SK-N-SH (cell line): Measurements from ENCODE around the gene ACE. TPM values are rescaled to one million over a fixed set of nuclear protein-coding genes. Genes with fewer than 3 reads are reported as not detected.

ENCODE experiments used
- CTCF ChIA-PET: fragments of 300-600, 350-600 bp; formaldehyde crosslinking; extraction: SDS; loops from one replicate; lab custom pipeline; 2021; lab: Yijun Ruan, JAX
- POLR2A ChIA-PET: fragments of 350-600 bp; sonication (Branson Sonifier 250); formaldehyde crosslinking; extraction: SDS; loops from one replicate; lab custom pipeline; 2020; ENCODE audit warnings: antibody characterized with exemption, inconsistent platforms; lab: Yijun Ruan, JAX
- DNase-seq: peaks from one replicate; pipeline ENCODE4 v3.0.0; 2012
- H2AFZ ChIP-seq: fragments of 200-600 bp; sonication (generic); 2 replicates; pipeline ENCODE4 v1.8.1; 2016; ENCODE audit warnings: antibody characterized with exemption, mild to moderate bottlenecking, low read depth
- H3F3A ChIP-seq: fragments of 200-600 bp; sonication (generic); replicated peaks from 2 replicates; pipeline ENCODE3; 2016; ENCODE audit warnings: antibody characterized with exemption, mild to moderate bottlenecking; ENCODE audit not compliant: insufficient read depth
- H3K27ac ChIP-seq, 2 experiments: fragments of 200-500 bp in 1 of 2; fragments of 200-600 bp in 1 of 2; sonication (Bioruptor generic) in 1 of 2; sonication (generic), shearing (Covaris generic) in 1 of 2; 2 replicates each; pipeline versions ENCODE4 v1.5.1 to v1.6.1; 2014 to 2016; ENCODE audit warnings: low read depth in 2 of 2, inconsistent platforms in 1 of 2, low read length in 1 of 2, mild to moderate bottlenecking in 1 of 2, mixed read lengths in 1 of 2
- H3K27me3 ChIP-seq: fragments of 200-600 bp; sonication (generic), shearing (Covaris generic); 2 replicates; pipeline ENCODE4 v1.6.1; 2016; ENCODE audit warnings: mixed run types; ENCODE audit not compliant: insufficient read depth
- H3K36me3 ChIP-seq, 2 experiments: fragments of 200-500 bp in 1 of 2; fragments of 200-600 bp in 1 of 2; sonication (Bioruptor generic) in 1 of 2; sonication (generic) in 1 of 2; replicated peaks in 1 of 2; 2 replicates each; pipeline versions ENCODE3 to v1.5.1; 2014 to 2016; ENCODE audit warnings: low read length in 1 of 2, mild to moderate bottlenecking in 1 of 2; ENCODE audit not compliant: insufficient read depth in 2 of 2, control insufficient read depth in 1 of 2
- H3K4me1 ChIP-seq, 2 experiments: fragments of 200-500 bp in 1 of 2; fragments of 200-600 bp in 1 of 2; sonication (Bioruptor generic) in 1 of 2; sonication (generic), shearing (Covaris generic) in 1 of 2; 2 replicates each; pipeline versions ENCODE4 v1.5.1 to v1.6.1; 2014 to 2016; ENCODE audit warnings: low read depth in 1 of 2, low read length in 1 of 2, mixed run types in 1 of 2; ENCODE audit not compliant: insufficient read depth in 2 of 2, control insufficient read depth in 1 of 2
- H3K4me2 ChIP-seq: fragments of 200-600 bp; sonication (generic), shearing (Covaris generic); 2 replicates; pipeline ENCODE4 v1.6.1; 2017; ENCODE audit warnings: mixed run types
- H3K4me3 ChIP-seq, 2 experiments: fragments of 200-500 bp in 1 of 2; fragments of 200-600 bp in 1 of 2; sonication (Bioruptor generic) in 1 of 2; sonication (generic), shearing (Covaris generic) in 1 of 2; 2 replicates each; pipeline versions ENCODE4 v1.5.1 to v1.8.1; 2014 to 2016; ENCODE audit warnings: low read depth in 2 of 2, inconsistent platforms in 1 of 2, low read length in 1 of 2, mild to moderate bottlenecking in 1 of 2, mixed read lengths in 1 of 2, moderate library complexity in 1 of 2
- H3K79me2 ChIP-seq: fragments of 200-600 bp; sonication (generic); 2 replicates; pipeline ENCODE4 v1.8.1; 2017; ENCODE audit warnings: mild to moderate bottlenecking; ENCODE audit not compliant: insufficient read depth
- H3K9ac ChIP-seq: fragments of 200-600 bp; sonication (generic); 2 replicates; pipeline ENCODE4 v1.6.1; 2017; ENCODE audit warnings: mixed run types
- H3K9me2 ChIP-seq: fragments of 200-600 bp; sonication (generic); 2 replicates; pipeline ENCODE4 v1.6.1; 2017; ENCODE audit warnings: mixed run types
- H3K9me3 ChIP-seq: fragments of 200-600 bp; sonication (generic); 2 replicates; pipeline ENCODE4 v1.6.1; 2017; ENCODE audit warnings: mixed run types, mild to moderate bottlenecking, moderate library complexity
- H4K20me1 ChIP-seq: fragments of 200-600 bp; sonication (generic); 2 replicates; pipeline ENCODE4 v1.6.1; 2017; ENCODE audit warnings: mild to moderate bottlenecking, mixed run types; ENCODE audit not compliant: insufficient read depth
- CHD2 ChIP-seq: fragments of 150-350 bp; IDR thresholded peaks from 2 replicates; pipeline ENCODE4 v1.6.1; 2018; ENCODE audit warnings: low read length; ENCODE audit not compliant: partially characterized antibody
- CTCF ChIP-seq: fragments of 200-600 bp; sonication (generic); IDR thresholded peaks from 2 replicates; pipeline ENCODE4 v1.6.1; 2017; ENCODE audit warnings: antibody characterized with exemption, mild to moderate bottlenecking, moderate library complexity
- ELF1 ChIP-seq: IDR thresholded peaks from 2 replicates; pipeline ENCODE4 v1.4.0; 2012
- EP300 ChIP-seq, 2 experiments: IDR thresholded peaks; 2 replicates each; pipeline versions ENCODE4 v1.4.0 to v1.6.1; 2012; ENCODE audit warnings: borderline replicate concordance in 1 of 2, low read depth in 1 of 2, low read length in 1 of 2
- EZH2phosphoT487 ChIP-seq: fragments of 200-600 bp; sonication (generic); IDR thresholded peaks from 2 replicates; pipeline ENCODE4 v1.6.1; 2017; ENCODE audit warnings: low read depth, mixed run types, mild to moderate bottlenecking, antibody characterized with exemption, moderate library complexity, borderline replicate concordance
- FOSL2 ChIP-seq: IDR thresholded peaks from 2 replicates; pipeline ENCODE4 v1.4.0; 2012; ENCODE audit warnings: low read depth, mild to moderate bottlenecking, moderate library complexity, borderline replicate concordance
- GABPA ChIP-seq: IDR thresholded peaks from 2 replicates; pipeline ENCODE4 v1.4.0; 2012; ENCODE audit warnings: low read depth, mild to moderate bottlenecking
- GATA2 ChIP-seq: sonication (generic); formaldehyde crosslinking; IDR thresholded peaks from 2 replicates; pipeline ENCODE4 v1.5.0; 2020; ENCODE audit warnings: mild to moderate bottlenecking, missing genetic modification reagents
- JUND ChIP-seq: IDR thresholded peaks from 2 replicates; pipeline ENCODE4 v1.4.0; 2012
- MEF2A ChIP-seq: IDR thresholded peaks from 2 replicates; pipeline ENCODE4 v1.4.0; 2012; ENCODE audit warnings: low read depth, borderline replicate concordance
- NRF1 ChIP-seq: IDR thresholded peaks from 2 replicates; pipeline ENCODE4 v1.6.1; 2012; ENCODE audit warnings: low read depth, mild to moderate bottlenecking, low read length
- POLR2AphosphoS5 ChIP-seq: IDR thresholded peaks from 2 replicates; pipeline ENCODE4 v1.6.1; 2012; ENCODE audit warnings: low read depth, low read length
- RAD21 ChIP-seq: IDR thresholded peaks from 2 replicates; pipeline ENCODE4 v1.6.1; 2012; ENCODE audit warnings: mild to moderate bottlenecking, low read length
- RFX5 ChIP-seq: IDR thresholded peaks from 2 replicates; pipeline ENCODE4 v1.6.1; 2012; ENCODE audit warnings: mild to moderate bottlenecking, improper control_type of control experiment, low read length
- SIN3A ChIP-seq: IDR thresholded peaks from 2 replicates; pipeline ENCODE4 v1.6.1; 2012; ENCODE audit warnings: low read depth, mild to moderate bottlenecking, low read length, moderate library complexity, borderline replicate concordance
- SMC3 ChIP-seq: IDR thresholded peaks from 2 replicates; pipeline ENCODE4 v1.6.1; 2012; ENCODE audit warnings: low read depth, low read length, improper control_type of control experiment
- TCF12 ChIP-seq: IDR thresholded peaks from 2 replicates; pipeline ENCODE4 v1.4.0; 2012
- YY1 ChIP-seq: IDR thresholded peaks from 2 replicates; pipeline ENCODE4 v1.4.0; 2012; ENCODE audit warnings: low read depth, mild to moderate bottlenecking
- WGBS: methylation state at CpG from one replicate; pipeline ENCODE4 v1.1.6; 2017; ENCODE audit warnings: low lambda C conversion rate; 5-methylcytosine and 5-hydroxymethylcytosine counted together
- polyA plus RNA-seq, 3 experiments: library from polyadenylated mRNA; depleted of rRNA; stranded (reverse); fragments of >200 nt; gene quantifications; 2 replicates each; pipeline ENCODE4 v1.2.3, GENCODE V29; 2012
- TF ChIP-seq, protein P1 (sequence below): IDR thresholded peaks from 2 replicates; pipeline ENCODE4 v1.4.0; 2012; ENCODE audit warnings: low read depth
- TF ChIP-seq, protein P2 (sequence below): IDR thresholded peaks from 2 replicates; pipeline ENCODE4; 2012

Gene ACE
- polyA plus RNA-seq, 1 of the 3 experiments (the other 2 are of a cell fraction), result 12.1 TPM

DNA sequence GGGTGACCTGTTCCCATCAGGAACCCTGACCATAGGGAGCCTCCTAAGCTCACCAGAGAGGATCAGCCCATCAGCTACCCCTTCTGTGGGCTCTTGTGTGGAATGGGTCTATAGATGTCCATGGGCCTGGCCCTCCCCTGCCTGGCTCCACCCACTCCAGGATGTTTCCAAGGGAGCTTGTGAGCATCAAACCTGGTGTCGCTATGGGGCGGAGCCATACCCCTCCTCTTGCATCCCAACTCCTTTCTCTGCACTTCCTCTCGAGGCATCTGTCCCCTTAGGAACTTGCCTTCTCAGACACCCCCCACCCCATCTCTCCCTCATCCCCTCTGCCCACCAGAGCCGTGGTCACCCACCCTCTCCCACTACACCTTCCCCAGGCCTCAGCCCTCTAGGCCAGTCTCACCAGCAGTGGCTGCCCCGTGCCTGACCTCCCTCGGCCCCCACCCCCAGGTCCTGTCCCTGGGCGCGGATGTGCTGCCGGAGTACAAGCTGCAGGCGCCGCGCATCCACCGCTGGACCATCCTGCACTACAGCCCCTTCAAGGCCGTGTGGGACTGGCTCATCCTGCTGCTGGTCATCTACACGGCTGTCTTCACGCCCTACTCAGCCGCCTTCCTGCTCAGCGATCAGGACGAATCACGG lies 56.7 kb downstream of the ACE start:
- POLR2A ChIA-PET, result interaction anchor here (1.0 kb wide), 1 partner anchor 114 kb away, joined by 3 read pairs; no protein-coding TSS in a partner anchor
- no peak overlapping the region for H2AFZ ChIP-seq
- 81% methylated on average over 20 of the region's 20 CpGs for WGBS
- H3K4me1 ChIP-seq, result peaks cover 0 to 31% of the 10 kb centered on the region in 2 experiments; a peak in 1 of 4 replicates
- H3K9me3 ChIP-seq, result no peaks in the 10 kb centered on the region
- H3K36me3 ChIP-seq, result no peaks in the 10 kb centered on the region
- no peak overlapping the region for H3K4me2 ChIP-seq
- no peaks in the 10 kb centered on the region for H3K79me2 ChIP-seq
- no peak for DNase-seq
- no peaks in the 10 kb centered on the region for H3K9me2 ChIP-seq
- CTCF ChIA-PET, result interaction anchor here (0.6 to 1.2 kb wide), 6 partner anchors 10 to 773 kb away, joined by 3 to 5 read pairs (median 3); no protein-coding TSS in a partner anchor
- H3F3A ChIP-seq, result no peaks in the 10 kb centered on the region
- no peak overlapping the region for H3K27ac ChIP-seq
- TF ChIP-seq SMC3, result no peak
- no peak for TF ChIP-seq TCF12
- TF ChIP-seq CHD2, result no peak
- TF ChIP-seq JUND, result no peak
- TF ChIP-seq RFX5, result no peak
- no peak for TF ChIP-seq ELF1
- TF ChIP-seq, protein P1, sequence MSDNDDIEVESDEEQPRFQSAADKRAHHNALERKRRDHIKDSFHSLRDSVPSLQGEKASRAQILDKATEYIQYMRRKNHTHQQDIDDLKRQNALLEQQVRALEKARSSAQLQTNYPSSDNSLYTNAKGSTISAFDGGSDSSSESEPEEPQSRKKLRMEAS, result no peak
- no peak overlapping the region for H3K4me3 ChIP-seq
- peaks cover 9% of the 10 kb centered on the region; the same call in 1 of the 2 replicates for H3K27me3 ChIP-seq
- H4K20me1 ChIP-seq, result no peaks in the 10 kb centered on the region
- no peak overlapping the region for H3K9ac ChIP-seq

- no peak overlapping the region for H3K4me2 ChIP-seq
- no peaks in the 10 kb centered on the region for H4K20me1 ChIP-seq
- DNase-seq, result no peak
- H3K9ac ChIP-seq, result no peak overlapping the region
- H3K27ac ChIP-seq, result no peak overlapping the region
- H3K4me1 ChIP-seq, result peaks cover 0 to 30% of the 10 kb centered on the region in 2 experiments; a peak in 1 of 4 replicates
- no peaks in the 10 kb centered on the region for H3K9me3 ChIP-seq
- WGBS, result 77% methylated on average over 17 of the region's 17 CpGs
- CTCF ChIA-PET, result interaction anchor here (0.6 to 1.2 kb wide), 5 partner anchors 9 to 773 kb away, joined by 3 to 5 read pairs (median 3); no protein-coding TSS in a partner anchor
- H3K79me2 ChIP-seq, result no peaks in the 10 kb centered on the region
- POLR2A ChIA-PET, result no interaction called here
- H2AFZ ChIP-seq, result no peak overlapping the region
- H3K4me3 ChIP-seq, result no peak overlapping the region
- no peaks in the 10 kb centered on the region for H3K36me3 ChIP-seq
- TF ChIP-seq GABPA (no peak), EP300 (IDR thresholded peaks at IDR 0.05; ENCODE audit: borderline replicate concordance in 1 of 2, low read depth in 1 of 2, low read length in 1 of 2) (no peak), ELF1 (no peak), TCF12 (no peak), POLR2AphosphoS5 (no peak), RAD21 (no peak), FOSL2 (no peak), YY1 (no peak), NRF1 (no peak), CTCF (no peak), SIN3A (no peak), EZH2phosphoT487 (no peak), GATA2 (CRISPR knock-in tag) (no peak), RFX5 (no peak), SMC3 (no peak), MEF2A (no peak), CHD2 (no peak)
- TF ChIP-seq, protein P2, sequence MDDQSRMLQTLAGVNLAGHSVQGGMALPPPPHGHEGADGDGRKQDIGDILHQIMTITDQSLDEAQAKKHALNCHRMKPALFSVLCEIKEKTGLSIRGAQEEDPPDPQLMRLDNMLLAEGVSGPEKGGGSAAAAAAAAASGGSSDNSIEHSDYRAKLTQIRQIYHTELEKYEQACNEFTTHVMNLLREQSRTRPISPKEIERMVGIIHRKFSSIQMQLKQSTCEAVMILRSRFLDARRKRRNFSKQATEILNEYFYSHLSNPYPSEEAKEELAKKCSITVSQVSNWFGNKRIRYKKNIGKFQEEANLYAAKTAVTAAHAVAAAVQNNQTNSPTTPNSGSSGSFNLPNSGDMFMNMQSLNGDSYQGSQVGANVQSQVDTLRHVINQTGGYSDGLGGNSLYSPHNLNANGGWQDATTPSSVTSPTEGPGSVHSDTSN, result no peak
- TF ChIP-seq, protein P1, result no peak
- TF ChIP-seq, all 33 proteins: peak for 0
- Histone ChIP-seq H3F3A (no peaks in the 10 kb centered on the region), H3K27me3 (peaks cover 15% of the 10 kb centered on the region; the same call in 1 of the 2 replicates), H3K9me2 (no peaks in the 10 kb centered on the region)
These were observed 57.3 kb downstream of the ACE start for GRCh38 chr17:63534078-63534570.
